ENCODE data around the gene ZNF621.

The ZNF621 gene
- 29.8 to 46.6 reads per million in 2 experiments for total RNA-seq

DNA sequence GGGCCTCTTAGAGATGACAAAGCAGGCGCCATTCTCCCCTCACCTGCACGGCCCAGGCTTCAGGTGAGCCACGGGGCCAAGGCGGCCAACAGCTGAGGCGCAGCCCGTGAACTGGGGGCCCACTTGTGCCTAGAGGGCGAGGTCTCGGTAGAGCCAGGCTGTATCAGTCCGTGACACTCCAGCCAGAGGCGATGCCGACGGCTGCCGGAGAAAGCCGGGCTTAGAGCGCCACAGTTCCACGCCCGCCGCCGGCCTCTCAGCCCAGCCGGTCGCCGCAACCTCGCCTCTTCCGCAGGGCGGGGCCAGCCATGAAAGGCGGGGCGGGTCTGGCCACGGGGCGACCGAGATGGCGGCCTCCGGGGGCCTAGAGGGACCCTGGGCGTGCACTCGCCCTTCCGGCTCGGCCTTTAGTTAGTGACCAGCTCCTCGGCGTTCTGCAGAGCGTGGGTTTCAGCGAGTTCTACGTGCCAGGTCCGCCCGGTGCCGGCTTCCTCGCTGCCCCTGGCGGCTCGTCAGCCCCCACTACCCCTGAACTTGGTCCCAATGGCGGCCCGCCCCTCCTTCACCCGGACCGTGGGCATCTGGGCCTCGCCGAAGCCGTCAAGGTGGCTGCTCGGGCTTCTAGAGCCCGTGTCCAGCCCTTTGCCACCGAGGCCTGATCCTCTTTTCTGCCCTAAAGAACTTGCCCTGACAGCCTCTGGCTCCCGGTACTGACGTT is at the start of gene ZNF621:
Gene ZNF621 (plus strand): TSS at position 393 of the 718 bp plus-strand sequence. CDS start 881 bp downstream, outside the sequence.
- DNase-seq (ENCODE audit: low read depth) = peak; percentile 54

DNA sequence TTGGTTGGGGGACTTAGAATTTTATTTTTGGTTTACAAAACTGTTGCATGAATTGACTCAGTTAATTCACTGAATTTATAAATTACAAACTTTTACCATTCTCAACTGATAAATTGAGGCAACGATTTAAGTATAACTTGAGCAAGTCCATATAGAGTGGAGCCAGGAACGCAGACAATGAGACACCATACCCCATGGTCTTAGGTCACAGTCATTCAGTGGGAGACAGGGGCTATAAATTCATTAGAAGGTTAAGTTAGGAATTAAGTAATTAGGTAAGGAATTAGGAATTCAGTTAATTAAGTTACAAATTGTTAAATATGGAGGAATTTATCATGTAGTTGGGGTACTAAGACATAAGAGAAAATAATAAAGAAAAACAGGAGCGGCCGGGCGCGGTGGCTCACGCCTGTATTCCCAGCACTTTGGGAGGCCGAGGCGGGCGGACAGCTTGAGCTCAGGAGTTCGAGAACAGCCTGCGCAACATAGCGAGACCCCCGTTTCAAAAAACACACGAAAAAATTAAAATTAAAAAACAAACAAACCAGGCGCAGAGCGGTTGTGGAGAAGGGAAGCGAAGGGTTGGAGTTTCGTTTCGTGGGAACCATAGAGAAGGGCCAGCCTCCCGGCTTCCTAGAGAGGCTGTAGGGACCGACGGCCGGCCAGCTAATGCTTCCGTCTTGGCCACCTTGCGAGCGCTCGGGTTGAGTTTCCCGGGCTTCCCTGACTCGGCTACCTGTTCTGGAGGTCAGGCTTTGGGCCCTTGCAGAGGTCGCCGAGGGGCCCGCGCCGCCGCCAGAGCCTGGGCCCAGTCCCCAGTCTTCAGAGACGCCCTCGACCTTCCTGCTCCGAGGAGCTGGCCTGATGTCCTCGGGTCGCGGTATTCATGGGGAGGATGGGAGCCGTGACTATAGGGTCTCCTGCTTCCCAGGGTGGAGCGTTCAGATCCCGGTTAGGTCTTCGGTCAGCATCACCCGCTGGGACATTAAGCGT is 48.0 kb upstream of the ZNF621 start, which contains the start of gene ZNF619:
Gene ZNF619 (plus strand): TSS at position 645 of the 993 bp plus-strand sequence. CDS start 858 bp downstream, outside the sequence.
- DNase-seq (ENCODE audit: low read depth) = peak; percentile 18

DNA sequence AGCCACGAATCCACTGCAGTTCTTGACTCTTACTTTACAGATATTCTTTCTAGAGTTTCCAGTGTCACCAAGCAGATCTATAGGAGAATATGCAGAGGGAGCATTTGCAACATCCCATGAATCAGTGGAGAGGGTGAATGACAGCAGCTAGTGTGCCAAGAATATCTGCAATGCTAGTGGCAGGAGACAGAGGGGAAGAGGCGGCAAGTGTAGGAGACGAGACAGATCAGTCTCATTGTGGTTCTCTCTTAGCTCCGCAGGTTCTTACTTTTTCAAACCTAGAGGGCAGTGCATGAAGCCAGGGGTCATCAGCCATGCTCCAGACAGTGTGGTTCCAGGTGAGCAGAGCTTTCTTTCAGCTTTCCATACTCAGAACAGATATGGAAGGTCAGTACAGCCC is 47.1 kb upstream of the ZNF621 start:
- no peak for DNase-seq (ENCODE audit: low read depth)

DNA sequence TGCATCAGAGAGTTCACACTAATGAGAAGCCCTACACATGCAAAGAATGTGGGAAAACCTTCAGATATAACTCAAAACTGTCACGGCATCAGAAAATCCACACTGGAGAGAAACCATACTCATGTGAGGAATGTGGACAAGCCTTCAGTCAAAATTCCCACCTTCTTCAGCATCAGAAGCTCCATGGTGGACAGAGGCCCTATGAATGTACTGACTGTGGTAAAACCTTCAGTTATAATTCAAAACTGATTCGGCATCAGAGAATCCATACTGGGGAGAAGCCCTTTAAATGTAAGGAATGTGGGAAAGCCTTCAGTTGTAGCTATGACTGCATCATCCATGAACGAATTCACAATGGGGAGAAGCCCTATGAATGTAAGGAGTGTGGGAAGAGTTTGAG is 37.6 kb upstream of the ZNF621 start:
- no peak for DNase-seq (ENCODE audit: low read depth)

DNA sequence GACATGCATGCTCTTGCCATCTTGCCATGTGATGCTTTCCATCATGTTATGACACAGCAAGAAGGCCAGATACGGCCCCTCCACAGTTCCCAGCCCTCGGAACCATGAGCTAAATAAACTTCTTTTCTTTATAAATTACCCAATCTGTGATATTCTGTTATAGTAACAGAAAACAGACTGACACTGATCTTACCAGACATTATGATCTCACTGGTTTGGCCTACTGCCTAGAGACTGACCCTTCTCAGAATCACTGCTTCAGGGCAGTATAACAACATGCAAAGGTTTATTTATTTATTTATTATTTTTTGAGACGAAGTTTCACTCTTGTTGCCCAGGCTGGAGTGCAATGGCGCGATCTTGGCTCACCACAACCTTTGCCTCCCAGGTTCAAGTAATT is 33.8 kb upstream of the ZNF621 start:
- DNase-seq (ENCODE audit: low read depth) = no peak

DNA sequence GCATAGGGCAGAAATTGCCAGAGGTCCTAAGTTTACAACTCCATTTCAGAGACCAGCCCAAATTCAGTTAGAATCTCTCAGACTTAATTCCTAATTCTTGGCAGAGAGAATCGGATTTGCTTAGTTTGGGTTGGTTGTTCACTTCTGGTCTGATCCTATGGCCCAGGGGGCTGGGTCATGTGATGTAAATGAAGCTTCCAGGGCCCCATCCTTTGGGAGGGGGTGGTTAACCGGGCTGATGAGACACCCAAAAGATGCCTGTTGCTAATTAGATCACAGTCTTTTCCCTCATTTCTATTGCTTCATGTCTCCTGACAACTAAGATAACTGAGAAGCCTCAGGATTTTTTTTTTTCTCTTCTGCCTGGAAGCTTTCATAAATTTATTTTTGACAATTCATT is 30.1 kb upstream of the ZNF621 start:
- no peak for DNase-seq (ENCODE audit: low read depth)

DNA sequence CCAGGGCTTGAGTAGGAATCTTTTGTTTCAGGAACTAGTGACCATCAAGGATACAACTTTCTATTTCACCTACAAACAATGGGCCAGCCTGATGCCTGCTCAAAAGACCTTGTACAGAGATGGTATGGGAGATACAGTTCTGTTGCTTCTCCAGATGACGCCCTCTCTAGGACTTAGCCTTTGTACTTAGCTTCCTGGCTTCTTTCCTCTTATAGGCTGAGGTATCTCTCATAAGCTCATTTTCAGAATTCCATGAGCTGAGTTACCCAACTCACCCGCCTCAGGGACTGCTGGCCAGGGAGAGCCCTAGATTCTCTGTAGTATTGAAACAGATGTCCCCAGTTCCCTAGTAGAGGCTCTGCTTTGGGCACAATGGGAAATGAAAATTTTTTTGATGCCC is 27.5 kb upstream of the ZNF621 start:
- DNase-seq (ENCODE audit: low read depth) = no peak

DNA sequence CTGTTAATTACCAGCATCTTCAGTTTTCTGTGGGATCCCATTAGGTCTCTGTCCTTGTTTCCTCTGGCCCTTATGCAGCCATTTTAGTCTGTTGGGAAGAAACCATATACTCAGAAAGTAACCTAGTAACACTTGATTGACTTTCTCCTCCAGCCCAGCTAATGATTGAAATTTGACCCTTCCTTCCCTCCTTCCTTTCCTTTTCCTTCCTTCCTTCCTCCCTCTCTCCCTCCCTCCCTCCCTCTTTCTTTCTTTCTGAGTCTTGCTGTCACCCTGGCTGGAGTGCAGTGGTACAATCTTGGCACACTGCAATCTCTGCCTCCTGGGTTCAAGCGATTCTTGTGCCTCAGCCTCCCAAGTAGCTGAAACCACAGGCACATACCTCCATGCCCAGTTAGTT is 24.8 kb upstream of the ZNF621 start:
- no peak for DNase-seq (ENCODE audit: low read depth)

DNA sequence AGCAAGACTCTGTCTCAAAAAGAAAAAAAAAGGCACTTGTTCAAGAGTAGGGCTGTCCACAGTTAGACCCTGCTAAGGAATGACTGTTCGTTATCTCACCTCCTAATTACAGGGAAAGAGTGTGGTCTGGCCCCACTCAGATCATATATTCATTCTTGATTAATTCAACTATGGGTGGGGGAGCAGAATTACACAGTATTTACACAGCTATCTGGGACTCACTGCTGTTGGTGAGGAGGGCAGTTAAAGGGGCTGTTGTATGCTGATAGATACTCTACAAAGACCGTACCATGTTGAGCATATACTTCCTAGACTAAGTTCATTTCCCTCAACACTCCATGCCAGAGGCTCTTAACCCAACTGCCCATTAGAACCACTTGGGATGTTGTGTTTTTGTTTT is 22.7 kb upstream of the ZNF621 start:
- no peak for DNase-seq (ENCODE audit: low read depth)

DNA sequence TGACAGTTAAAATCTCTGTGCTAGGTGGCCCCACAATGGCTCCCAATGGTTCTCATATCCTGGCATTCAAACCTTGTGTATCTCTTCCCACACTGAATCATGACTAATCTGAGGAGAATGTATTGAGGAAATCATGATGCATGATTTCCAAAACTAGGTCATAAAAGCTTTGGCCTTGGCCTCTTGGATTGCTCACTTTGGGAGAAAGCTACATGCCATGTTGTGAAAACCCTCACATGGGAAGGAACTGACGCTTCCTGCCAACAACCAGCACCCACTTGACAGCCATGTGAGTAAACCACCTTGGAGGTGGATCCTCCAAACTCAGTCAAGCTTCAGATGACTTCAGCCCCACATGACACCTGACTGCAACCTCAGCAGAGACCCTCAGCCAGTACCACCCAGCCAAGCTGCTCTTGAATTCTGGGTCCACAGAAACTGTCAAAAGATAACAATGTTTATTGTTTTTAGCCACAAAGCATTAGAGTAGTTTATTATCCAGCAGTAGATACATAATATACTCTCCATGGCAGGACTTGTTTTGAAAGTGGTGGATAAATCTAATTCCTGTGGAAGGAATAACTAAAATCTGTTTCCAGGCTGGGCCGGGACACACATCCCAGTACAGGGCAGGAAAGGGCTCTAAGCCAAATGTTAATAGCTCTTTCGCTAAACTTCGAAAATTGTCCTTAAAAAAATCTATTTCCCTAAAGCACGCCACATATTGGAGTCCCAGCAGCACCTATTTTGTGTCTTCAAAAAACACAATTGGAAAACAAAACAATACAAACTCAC is 19.9 kb upstream of the ZNF621 start:
- no peak for DNase-seq (ENCODE audit: low read depth)

DNA sequence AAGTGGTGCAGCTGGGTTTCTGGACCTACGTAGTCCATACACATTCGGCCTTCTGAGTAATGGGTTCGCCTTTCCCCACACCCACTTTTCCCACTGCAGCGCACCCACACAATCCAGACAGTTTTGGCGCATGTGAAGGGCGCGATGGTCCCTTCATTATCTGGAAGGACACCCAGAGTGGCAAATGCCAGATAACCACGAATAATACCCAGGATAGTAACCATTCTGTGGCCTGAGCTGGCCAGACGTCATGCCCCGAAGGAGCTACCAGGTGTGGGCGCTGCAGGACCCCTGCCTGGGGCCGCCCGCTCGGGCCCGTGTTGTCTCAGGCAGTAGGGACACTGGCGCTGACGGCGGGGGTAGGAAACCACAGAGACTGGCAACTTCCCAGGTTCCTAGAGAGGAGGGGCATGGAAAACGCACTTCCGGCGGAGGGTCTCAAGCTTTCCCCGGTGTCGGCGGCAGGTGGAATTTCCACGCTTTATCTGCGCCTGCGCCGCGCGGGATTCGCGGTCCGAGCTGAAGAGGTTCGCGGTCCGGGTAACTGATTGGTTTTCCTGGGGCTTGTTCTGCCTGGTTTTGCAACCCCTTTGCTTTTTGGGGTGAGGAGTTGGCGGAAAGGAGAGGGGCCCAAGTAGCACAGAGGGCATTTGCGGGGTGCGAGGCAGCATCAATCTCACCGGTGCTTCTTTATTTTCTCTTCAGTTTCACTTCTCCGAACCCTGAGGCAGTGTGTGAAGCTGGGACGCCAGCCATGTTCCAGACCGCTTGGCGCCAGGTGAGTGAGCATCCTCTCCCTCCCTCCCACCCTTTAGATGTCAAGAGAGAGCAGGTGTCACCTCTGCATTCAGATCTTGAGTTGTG is 18.9 kb upstream of the ZNF621 start, which contains the start of gene ZNF620:
Gene ZNF620 (plus strand): TSS at position 441 of the 864 bp plus-strand sequence. CDS start 314 bp downstream, at position 755.
- DNase-seq (ENCODE audit: low read depth) = peak; percentile 14

DNA sequence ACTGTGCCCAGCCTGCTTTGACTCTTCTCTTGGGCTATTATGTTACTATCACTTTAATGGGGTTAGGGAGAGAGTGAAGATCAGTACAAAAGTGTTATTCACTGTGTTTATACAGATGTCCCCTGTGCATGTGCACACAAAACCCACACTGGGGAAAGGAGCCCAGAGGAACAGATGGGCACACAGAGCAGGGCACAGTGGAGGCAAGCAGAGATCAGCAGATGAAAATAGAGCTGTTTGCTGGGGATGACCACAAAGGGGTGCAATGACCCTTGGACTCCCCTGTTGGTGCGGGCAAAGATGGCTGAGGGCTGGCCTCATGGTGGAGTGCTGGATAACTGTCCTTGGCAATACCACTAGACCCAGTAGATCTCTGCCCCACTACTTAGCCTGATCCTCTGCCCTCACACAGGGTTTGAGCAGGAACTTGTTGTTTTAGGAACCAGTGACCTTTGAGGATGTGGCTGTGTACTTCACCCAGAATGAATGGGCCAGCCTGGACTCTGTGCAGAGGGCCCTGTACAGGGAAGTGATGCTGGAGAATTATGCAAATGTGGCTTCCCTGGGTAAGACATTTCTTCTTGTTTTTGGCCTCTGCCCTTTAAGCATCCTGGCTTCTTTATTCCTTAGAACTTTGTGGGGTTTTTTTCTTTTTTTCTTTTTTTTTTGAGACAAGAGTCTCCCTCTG is 13.6 kb upstream of the ZNF621 start:
- no peak for DNase-seq (ENCODE audit: low read depth)

DNA sequence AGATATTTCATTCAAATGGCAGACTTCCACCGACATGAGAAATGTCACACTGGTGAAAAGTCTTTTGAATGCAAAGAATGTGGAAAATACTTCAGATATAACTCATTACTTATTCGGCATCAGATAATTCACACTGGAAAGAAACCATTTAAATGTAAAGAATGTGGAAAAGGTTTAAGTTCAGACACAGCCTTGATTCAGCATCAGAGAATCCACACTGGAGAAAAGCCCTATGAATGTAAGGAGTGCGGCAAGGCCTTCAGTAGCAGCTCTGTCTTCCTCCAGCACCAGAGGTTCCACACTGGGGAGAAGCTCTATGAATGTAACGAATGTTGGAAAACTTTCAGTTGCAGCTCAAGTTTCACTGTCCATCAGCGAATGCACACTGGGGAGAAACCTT is 8.6 kb upstream of the ZNF621 start:
- DNase-seq (ENCODE audit: low read depth) = no peak

DNA sequence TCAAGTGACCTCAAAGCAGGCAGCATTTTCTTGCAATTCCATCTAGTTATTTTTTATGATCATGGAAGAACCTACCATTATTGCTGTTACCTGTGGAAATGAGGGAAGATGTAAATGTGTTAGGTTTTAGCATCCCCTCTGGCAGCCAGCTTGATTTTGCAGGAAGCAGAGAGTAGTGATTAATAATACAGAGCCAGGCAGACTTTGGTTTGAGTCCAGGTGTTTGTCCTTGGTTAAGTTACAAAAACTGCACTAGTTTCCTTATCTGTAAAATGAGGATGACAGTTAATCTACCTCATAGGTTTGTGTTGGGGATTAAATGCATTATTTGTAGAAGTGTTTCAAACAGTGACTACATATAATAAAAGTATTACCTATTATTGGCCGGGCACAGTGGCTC is 6.7 kb upstream of the ZNF621 start:
- no peak for DNase-seq (ENCODE audit: low read depth)

DNA sequence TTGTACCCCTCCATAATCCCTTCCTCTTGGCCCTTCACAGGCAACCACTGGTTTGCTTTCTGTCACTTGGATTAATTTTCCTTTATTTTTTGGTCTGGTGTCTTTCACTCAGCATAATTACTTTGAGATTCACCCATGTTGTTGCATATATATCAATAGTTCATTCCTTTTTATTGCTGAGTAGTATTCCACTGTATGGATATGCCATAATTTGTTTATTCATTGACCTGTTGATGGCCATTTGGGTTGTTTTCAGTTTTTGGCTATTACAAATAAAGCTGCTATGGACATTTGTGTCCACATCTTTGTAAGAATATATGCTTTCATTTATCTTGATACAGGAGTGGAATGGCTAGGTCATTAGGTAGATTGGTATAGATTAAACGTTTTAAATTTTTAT is 5.9 kb upstream of the ZNF621 start:
- no peak for DNase-seq (ENCODE audit: low read depth)

DNA sequence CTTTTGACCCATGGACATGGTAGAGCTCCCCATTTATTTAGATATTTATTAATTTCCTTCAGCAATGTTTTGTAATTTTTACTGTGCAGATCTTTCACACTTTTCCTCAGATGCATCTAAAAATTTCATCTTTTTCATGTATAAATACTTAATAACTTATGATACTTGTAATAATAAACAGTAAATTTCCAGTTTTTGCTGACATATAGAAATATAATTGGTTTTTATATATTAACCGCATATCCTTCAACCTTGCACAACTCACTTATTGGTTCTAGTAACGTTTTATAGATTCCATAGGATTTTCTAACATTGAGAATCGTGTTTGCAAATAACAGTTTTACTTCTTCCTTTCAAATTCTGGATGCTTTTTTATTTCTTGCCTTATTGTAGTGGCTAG is 3.5 kb upstream of the ZNF621 start:
- no peak for DNase-seq (ENCODE audit: low read depth)

DNA sequence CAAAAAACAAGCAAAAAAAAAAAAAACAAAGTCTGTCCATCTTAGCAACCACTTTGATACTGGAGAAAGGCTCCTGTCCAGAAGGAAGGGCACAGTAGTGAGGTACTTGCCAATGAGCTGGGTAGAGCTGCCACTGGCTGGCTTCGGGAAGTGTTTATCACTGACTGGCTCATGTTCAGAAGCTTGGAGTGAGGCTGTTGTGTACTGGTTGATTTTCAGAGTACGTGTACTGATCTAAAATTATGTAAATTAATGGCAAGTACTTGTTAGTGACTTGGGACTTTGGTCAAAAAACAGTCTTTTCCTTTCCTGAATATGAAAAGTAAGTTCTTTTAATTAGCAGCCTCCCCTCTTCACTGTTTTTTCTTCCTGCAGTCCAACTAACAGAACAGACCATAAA is 979 bp upstream of the ZNF621 start:
- DNase-seq (ENCODE audit: low read depth) = no peak

DNA sequence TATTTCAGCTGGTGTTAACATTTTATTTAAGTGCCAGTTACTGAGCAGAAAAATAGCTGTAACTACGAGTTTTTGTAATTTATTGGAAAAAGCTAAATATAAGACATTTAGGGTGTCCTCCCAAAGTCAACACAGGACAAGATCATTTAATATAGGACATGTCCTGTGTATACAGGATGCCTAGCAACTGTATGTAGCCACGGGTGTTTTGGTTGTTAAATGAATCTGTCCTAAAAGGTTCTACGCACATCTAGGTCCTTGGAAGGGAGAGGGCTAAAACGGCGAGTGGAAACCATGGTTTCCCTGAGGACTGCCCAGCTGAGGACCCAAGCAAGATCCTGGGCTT is 565 bp upstream of the ZNF621 start:
- no peak for DNase-seq (ENCODE audit: low read depth)

DNA sequence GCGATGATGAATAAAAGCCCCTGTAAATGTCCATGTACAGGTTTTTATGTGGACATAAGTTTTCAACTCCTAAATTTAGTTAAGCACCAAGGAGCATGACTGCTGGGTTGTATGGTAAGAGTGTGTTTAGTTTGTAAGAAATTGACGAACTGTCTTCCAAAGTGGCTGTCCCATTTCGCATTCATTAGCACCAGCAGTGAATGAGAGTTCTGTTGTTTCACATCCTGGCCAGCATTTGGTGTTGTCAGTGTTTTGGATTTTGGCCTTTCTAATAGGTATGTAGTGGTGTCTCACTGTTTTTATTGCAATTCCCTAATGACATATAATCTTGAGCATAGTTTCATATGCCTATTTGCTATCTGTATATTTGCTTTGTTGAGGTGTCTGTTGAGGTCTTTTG is 3.7 kb downstream of the ZNF621 start:
- DNase-seq (ENCODE audit: low read depth) = no peak

DNA sequence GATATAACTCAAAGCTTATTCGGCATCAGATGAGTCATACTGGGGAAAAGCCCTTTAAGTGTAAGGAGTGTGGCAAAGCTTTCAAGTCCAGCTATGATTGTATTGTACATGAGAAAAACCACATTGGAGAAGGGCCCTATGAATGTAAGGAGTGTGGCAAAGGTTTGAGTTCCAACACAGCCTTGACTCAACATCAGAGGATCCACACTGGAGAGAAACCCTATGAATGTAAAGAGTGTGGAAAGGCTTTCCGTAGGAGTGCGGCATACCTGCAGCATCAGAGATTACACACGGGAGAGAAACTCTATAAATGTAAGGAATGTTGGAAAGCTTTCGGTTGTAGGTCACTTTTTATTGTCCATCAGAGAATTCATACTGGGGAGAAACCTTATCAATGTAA is 7.5 kb downstream of the ZNF621 start:
- no peak for DNase-seq (ENCODE audit: low read depth)
